ENCODE data around the gene ARID1B. TPM values are rescaled to one million over a fixed set of nuclear protein-coding genes. Genes with fewer than 3 reads are reported as not detected.

ARID1B gene
- total RNA-seq, 1 experiment from 2014 or later = 91.7 TPM

GRCh38 chr6:157131250-157131649 is 354.1 kb downstream of the ARID1B start:
- ChIA-PET POLR2A (no interaction called here), CTCF (no interaction called here)
- Histone ChIP-seq H3K36me3 (ENCODE audit: control insufficient read depth, insufficient read depth, low read length) (peaks cover 3% of the 10 kb centered on the region; the same call in 1 of the 2 replicates), H3K4me3 (ENCODE audit: low read depth in 2 of 2, low read length in 2 of 2) (no peak overlapping the region), H3K4me1 (ENCODE audit: control insufficient read depth, insufficient read depth, low read length) (no peaks in the 10 kb centered on the region), H3K27me3 (ENCODE audit: control insufficient read depth, insufficient read depth, low read length) (no peaks in the 10 kb centered on the region), H3K9me3 (ENCODE audit: control insufficient read depth, insufficient read depth, low read depth, low read length) (no peaks in the 10 kb centered on the region), H3K27ac (ENCODE audit: low read length) (no peak overlapping the region)
- no TSS peak for BruUV-seq (replicated peaks)
- intact Hi-C loops (cut with micrococcal nuclease; ENCODE audit: unreplicated experiment) (no loop called here), in situ Hi-C loops (cut with HindIII; ENCODE audit: low pct_unique_long_range_greater_than_20kb, low sequenced_read_pairs) (no loop called here)
- no peak for DNase-seq (ENCODE audit: low read depth, low spot score)
- ATAC-seq = no peak
- no peak for TF ChIP-seq TCF7L2 (IDR thresholded peaks at IDR 0.05; ENCODE audit: low read depth, low read length)
- no peak for TF ChIP-seq SIN3A (IDR thresholded peaks at IDR 0.05; ENCODE audit: borderline replicate concordance, insufficient read depth, low read depth, low read length)
- TF ChIP-seq POLR2AphosphoS5 (IDR thresholded peaks at IDR 0.05; ENCODE audit: low read depth, low read length) = no peak
- no peak for TF ChIP-seq CTCF (IDR thresholded peaks at IDR 0.05)
- TF ChIP-seq REST (IDR thresholded peaks at IDR 0.05; ENCODE audit: insufficient read depth in 1 of 2, low read depth in 2 of 2, low read length in 1 of 2) = no peak

- Histone ChIP-seq H3K36me3 (ENCODE audit: control insufficient read depth, insufficient read depth, low read length) (peaks cover 3% of the 10 kb centered on the region; the same call in 1 of the 2 replicates), H3K27ac (ENCODE audit: low read length) (no peak overlapping the region), H3K4me3 (ENCODE audit: low read depth in 2 of 2, low read length in 2 of 2) (no peak overlapping the region), H3K27me3 (ENCODE audit: control insufficient read depth, insufficient read depth, low read length) (no peaks in the 10 kb centered on the region), H3K9me3 (ENCODE audit: control insufficient read depth, insufficient read depth, low read depth, low read length) (no peaks in the 10 kb centered on the region), H3K4me1 (ENCODE audit: control insufficient read depth, insufficient read depth, low read length) (no peaks in the 10 kb centered on the region)
- ChIA-PET CTCF (no interaction called here), POLR2A (interaction anchor here (0.6 kb wide), 1 partner anchor 25 kb away, joined by 3 read pairs; no protein-coding TSS in a partner anchor)
- intact Hi-C loops (cut with micrococcal nuclease; ENCODE audit: unreplicated experiment) (no loop called here), in situ Hi-C loops (cut with HindIII; ENCODE audit: low pct_unique_long_range_greater_than_20kb, low sequenced_read_pairs) (no loop called here)
- no peak for TF ChIP-seq TCF7L2 (IDR thresholded peaks at IDR 0.05; ENCODE audit: low read depth, low read length)
- no peak for TF ChIP-seq REST (IDR thresholded peaks at IDR 0.05; ENCODE audit: insufficient read depth in 1 of 2, low read depth in 2 of 2, low read length in 1 of 2)
- no peak for TF ChIP-seq POLR2AphosphoS5 (IDR thresholded peaks at IDR 0.05; ENCODE audit: low read depth, low read length)
- no peak for TF ChIP-seq SIN3A (IDR thresholded peaks at IDR 0.05; ENCODE audit: borderline replicate concordance, insufficient read depth, low read depth, low read length)
- TF ChIP-seq CTCF (IDR thresholded peaks at IDR 0.05) = no peak
- ATAC-seq (no peak), DNase-seq (ENCODE audit: low read depth, low spot score) (no peak)
- no TSS peak for BruUV-seq (replicated peaks)
Observed at GRCh38 chr6:157133856-157134255, 356.7 kb downstream of the ARID1B start.
